A549 (cell line): ENCODE results near the gene KCTD1. TPM values are rescaled to one million over a fixed set of nuclear protein-coding genes. Genes with fewer than 3 reads are reported as not detected.

ENCODE experiments used
- ATAC-seq, 2 experiments: fragments of 200-7000 bp in 1 of 2; fragments of >200 bp in 1 of 2; cut with Nextera tagmentation in 1 of 2; cut with Tn5 transposase in 1 of 2; 3 replicates each; pipeline versions ENCODE4 v1.8.0 to v1.9.1; 2018 to 2020; ENCODE audit warnings: mild to moderate bottlenecking in 1 of 2, moderate library complexity in 1 of 2
- CTCF ChIA-PET: fragments of 300-600 bp; sonication (Branson Sonifier 250); formaldehyde crosslinking; extraction: SDS; loops from one replicate; lab custom pipeline; 2021; ENCODE audit warnings: antibody characterized with exemption, inconsistent platforms; lab: Yijun Ruan, JAX
- POLR2A ChIA-PET: fragments of 350-600 bp; formaldehyde crosslinking; extraction: SDS; loops from one replicate; lab custom pipeline; 2021; ENCODE audit warnings: antibody characterized with exemption, inconsistent platforms; lab: Yijun Ruan, JAX
- DNase-seq, 2 experiments: peaks; one replicate each; pipeline versions ENCODE4 v3.0.0 to v3.0.0-alpha.2; 2011 to 2016; ENCODE audit warnings: low read depth in 1 of 2, low spot score in 1 of 2
- FAIRE-seq: peaks from 2 replicates; lab custom pipeline; 2011; peaks lifted over from hg19 to GRCh38; lab: Jason Lieb, UNC
- H3K27ac ChIP-seq, 2 experiments: fragments of >200 bp; sonication (Bioruptor Twin); formaldehyde crosslinking; 3 replicates each; pipeline ENCODE4 v1.5.1; 2016 to 2017
- H3K4me1 ChIP-seq: fragments of >200 bp; sonication (Bioruptor Twin); formaldehyde crosslinking; 3 replicates; pipeline ENCODE4 v1.6.1; 2016
- H3K4me2 ChIP-seq: fragments of >200 bp; sonication (Bioruptor Twin); formaldehyde crosslinking; 3 replicates; pipeline ENCODE4 v1.6.1; 2016
- H3K4me3 ChIP-seq: fragments of >200 bp; sonication (Bioruptor Twin); formaldehyde crosslinking; 3 replicates; pipeline ENCODE4 v1.5.1; 2016
- H3K9me3 ChIP-seq: fragments of >200 bp; sonication (Bioruptor Twin); formaldehyde crosslinking; 3 replicates; pipeline ENCODE4 v1.6.1; 2016
- BHLHE40 ChIP-seq: IDR thresholded peaks from 2 replicates; pipeline ENCODE4 v1.6.1; 2012; ENCODE audit warnings: low read depth, low read length, inconsistent platforms
- CBX2 ChIP-seq: fragments of 200-600 bp; sonication (generic); IDR thresholded peaks from 2 replicates; pipeline ENCODE4 v1.6.1; 2016; ENCODE audit warnings: low read depth, mild to moderate bottlenecking, borderline replicate concordance
- CEBPB ChIP-seq, 2 experiments: fragments of >200 bp in 1 of 2; sonication (Bioruptor Twin) in 1 of 2; formaldehyde crosslinking in 1 of 2; IDR thresholded peaks; 2 replicates each; pipeline ENCODE4 v1.6.1; 2012 to 2016
- CHD4 ChIP-seq: fragments of 200-600 bp; sonication (generic); IDR thresholded peaks from 2 replicates; pipeline ENCODE4 v1.6.1; 2016; ENCODE audit warnings: antibody characterized with exemption, mild to moderate bottlenecking, borderline replicate concordance
- EHMT2 ChIP-seq: fragments of 200-600 bp; sonication (generic); IDR thresholded peaks from 2 replicates; pipeline ENCODE4 v1.6.1; 2016; ENCODE audit warnings: antibody characterized with exemption, low read depth, mild to moderate bottlenecking, moderate library complexity
- EP300 ChIP-seq, 2 experiments: fragments of >200 bp; sonication (Bioruptor Twin); formaldehyde crosslinking; IDR thresholded peaks; 2 replicates in 1 of 2; 3 replicates in 1 of 2; pipeline ENCODE4 v1.6.1; 2016 to 2017
- ESRRA ChIP-seq: fragments of 150-350 bp; IDR thresholded peaks from 2 replicates; pipeline ENCODE4 v1.6.1; 2014; ENCODE audit warnings: mild to moderate bottlenecking, low read length, borderline replicate concordance
- FOSB ChIP-seq: fragments of 250-450 bp; sonication (Bioruptor Pico); IDR thresholded peaks from 2 replicates; pipeline ENCODE4 v1.5.0; 2020; ENCODE audit warnings: mild to moderate bottlenecking, moderate library complexity
- FOSL2 ChIP-seq, 2 experiments: fragments of 450-650 bp in 1 of 2; fragments of >200 bp in 1 of 2; sonication (Bioruptor Twin) in 1 of 2; formaldehyde crosslinking; IDR thresholded peaks; 2 replicates each; pipeline versions ENCODE4 v1.5.0 to v1.6.1; 2016 to 2020; ENCODE audit warnings: mild to moderate bottlenecking in 1 of 2, moderate library complexity in 1 of 2
- GATA3 ChIP-seq: IDR thresholded peaks from 2 replicates; pipeline ENCODE4 v1.6.1; 2012; ENCODE audit warnings: borderline replicate concordance
- HES2 ChIP-seq: fragments of >200 bp; sonication (Bioruptor Twin); formaldehyde crosslinking; IDR thresholded peaks from 2 replicates; pipeline ENCODE4 v1.6.1; 2016
- HEYL ChIP-seq: fragments of 250-450 bp; sonication (Bioruptor Pico); IDR thresholded peaks from 2 replicates; pipeline ENCODE4 v1.8.0; 2021; ENCODE audit warnings: mild to moderate bottlenecking, moderate library complexity
- HOXA7 ChIP-seq: fragments of 250-450 bp; sonication (Bioruptor Pico); IDR thresholded peaks from 2 replicates; pipeline ENCODE4 v1.5.0; 2020; ENCODE audit warnings: mild to moderate bottlenecking, moderate library complexity
- HOXB13 ChIP-seq: fragments of 250-450 bp; sonication (Bioruptor Pico); IDR thresholded peaks from 2 replicates; pipeline ENCODE4 v1.5.0; 2020; ENCODE audit warnings: low read depth, mild to moderate bottlenecking, moderate library complexity
- HOXB5 ChIP-seq: fragments of 250-450 bp; sonication (Bioruptor Pico); IDR thresholded peaks from 2 replicates; pipeline ENCODE4 v1.5.0; 2020; ENCODE audit warnings: mild to moderate bottlenecking, moderate library complexity
- MAZ ChIP-seq: fragments of 150-350 bp; IDR thresholded peaks from 2 replicates; pipeline ENCODE4 v1.6.1; 2014; ENCODE audit warnings: antibody characterized with exemption, low read depth, low read length, borderline replicate concordance
- PHF8 ChIP-seq: fragments of 200-600 bp; sonication (generic); IDR thresholded peaks from 2 replicates; pipeline ENCODE4 v1.6.1; 2016; ENCODE audit warnings: low read depth, mild to moderate bottlenecking, antibody characterized with exemption, moderate library complexity, borderline replicate concordance
- POLR2A ChIP-seq: IDR thresholded peaks from 2 replicates; pipeline ENCODE4 v1.6.1; 2012; ENCODE audit warnings: mild to moderate bottlenecking, low read length
- POLR2AphosphoS2 ChIP-seq: conservative IDR thresholded peaks from 2 replicates; pipeline ENCODE4 v1.6.1; 2012; ENCODE audit warnings: low read length, improper control_type of control experiment, inconsistent platforms
- RAD21 ChIP-seq, 2 experiments: fragments of >200 bp in 1 of 2; sonication (Bioruptor Twin) in 1 of 2; formaldehyde crosslinking in 1 of 2; IDR thresholded peaks in 1 of 2; conservative IDR thresholded peaks in 1 of 2; 2 replicates in 1 of 2; 3 replicates in 1 of 2; pipeline ENCODE4 v1.6.1; 2012 to 2018; ENCODE audit warnings: inconsistent platforms in 1 of 2
- RARB ChIP-seq: fragments of 250-450 bp; sonication (Bioruptor Pico); IDR thresholded peaks from 2 replicates; pipeline ENCODE4 v1.8.0; 2021; ENCODE audit warnings: mild to moderate bottlenecking, moderate library complexity
- RNF2 ChIP-seq: fragments of 200-600 bp; sonication (generic); IDR thresholded peaks from 2 replicates; pipeline ENCODE4 v1.6.1; 2016; ENCODE audit warnings: low read depth, mild to moderate bottlenecking, antibody characterized with exemption, moderate library complexity, borderline replicate concordance
- SMC3 ChIP-seq: fragments of >200 bp; sonication (Bioruptor Twin); formaldehyde crosslinking; IDR thresholded peaks from 3 replicates; pipeline ENCODE4 v1.6.1; 2018; ENCODE audit warnings: inconsistent platforms
- TP53 ChIP-seq: fragments of 250-450 bp; sonication (Bioruptor Pico); IDR thresholded peaks from 2 replicates; pipeline ENCODE4 v1.5.0; 2021; ENCODE audit warnings: mild to moderate bottlenecking, moderate library complexity
- ZNF302 ChIP-seq: fragments of 250-450 bp; sonication (Bioruptor Pico); IDR thresholded peaks from 2 replicates; pipeline ENCODE4 v1.9.0; 2021; ENCODE audit warnings: inconsistent platforms, mild to moderate bottlenecking, moderate library complexity
- ZSCAN20 ChIP-seq: fragments of 250-450 bp; sonication (Bioruptor Pico); IDR thresholded peaks from 2 replicates; pipeline ENCODE4 v1.8.0; 2022; ENCODE audit warnings: mild to moderate bottlenecking, moderate library complexity
- WGBS: methylation state at CpG from one replicate; pipeline ENCODE4 v1.1.6; 2017; ENCODE audit errors: missing lambda C conversion rate; 5-methylcytosine and 5-hydroxymethylcytosine counted together
- polyA plus RNA-seq, 4 experiments: library from polyadenylated mRNA; depleted of rRNA in 3 of 4; stranded (reverse); fragments of >200 nt; fragmentation: RNase III in 1 of 4; extraction: RNeasy Plus Mini Kit Qiagen cat#74134 plus additional on column Dnase treatment in 1 of 4; gene quantifications; 2 replicates in 3 of 4; 3 replicates in 1 of 4; pipeline ENCODE4 v1.2.3, GENCODE V29; 2011 to 2017
- TF ChIP-seq, protein P1 (sequence below): fragments of 150-350 bp; IDR thresholded peaks from 2 replicates; pipeline ENCODE4 v1.6.1; 2014; ENCODE audit warnings: low read depth, mild to moderate bottlenecking, low read length
- TF ChIP-seq, protein P2 (sequence below): fragments of >200 bp; sonication (Bioruptor Twin); formaldehyde crosslinking; IDR thresholded peaks from 3 replicates; pipeline ENCODE4 v1.6.1; 2016
- TF ChIP-seq, protein P3 (sequence below): fragments of 200-600 bp; sonication (generic); IDR thresholded peaks from 2 replicates; pipeline ENCODE4 v1.6.1; 2016; ENCODE audit warnings: antibody characterized with exemption, mild to moderate bottlenecking, moderate library complexity

The KCTD1 gene
- polyA plus RNA-seq, 2 of the 4 experiments (the other 2 are of a cell fraction), result 26.1 to 32.1 TPM

GRCh38 chr18:26502823-26503222 lies 45.5 kb downstream of the KCTD1 start:
- no peak for DNase-seq
- WGBS, result 91% methylated on average over 4 of the region's 4 CpGs
- Histone ChIP-seq H3K4me1 (peaks cover 15% of the 10 kb centered on the region; the same call in 1 of the 3 replicates), H3K27ac (0 out of 6 replicates have a peak overlapping the region, but pooled peaks of 1 of the 2 experiments have one; percentile 23), H3K4me2 (no peak overlapping the region), H3K9me3 (no peaks in the 10 kb centered on the region), H3K4me3 (no peak overlapping the region)
- POLR2A ChIA-PET, result no interaction called here
- no peak for FAIRE-seq
- CTCF ChIA-PET, result no interaction called here
- no peak for ATAC-seq
- TF ChIP-seq BHLHE40 (no peak), CBX2 (no peak), HOXA7 (CRISPR knock-in tag) (no peak), POLR2AphosphoS2 (no peak), RARB (no peak), HOXB13 (CRISPR knock-in tag) (no peak), FOSL2 (IDR thresholded peaks at IDR 0.05) (no peak), FOSL2 (CRISPR knock-in tag; IDR thresholded peaks at IDR 0.05) (no peak), ZNF302 (no peak), CEBPB (IDR thresholded peaks at IDR 0.05) (no peak), HOXB5 (CRISPR knock-in tag) (no peak), PHF8 (no peak), ESRRA (no peak), FOSB (CRISPR knock-in tag) (no peak)
- TF ChIP-seq, protein P1, sequence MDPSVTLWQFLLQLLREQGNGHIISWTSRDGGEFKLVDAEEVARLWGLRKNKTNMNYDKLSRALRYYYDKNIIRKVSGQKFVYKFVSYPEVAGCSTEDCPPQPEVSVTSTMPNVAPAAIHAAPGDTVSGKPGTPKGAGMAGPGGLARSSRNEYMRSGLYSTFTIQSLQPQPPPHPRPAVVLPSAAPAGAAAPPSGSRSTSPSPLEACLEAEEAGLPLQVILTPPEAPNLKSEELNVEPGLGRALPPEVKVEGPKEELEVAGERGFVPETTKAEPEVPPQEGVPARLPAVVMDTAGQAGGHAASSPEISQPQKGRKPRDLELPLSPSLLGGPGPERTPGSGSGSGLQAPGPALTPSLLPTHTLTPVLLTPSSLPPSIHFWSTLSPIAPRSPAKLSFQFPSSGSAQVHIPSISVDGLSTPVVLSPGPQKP, result no peak

- Histone ChIP-seq H3K4me2 (no peak overlapping the region), H3K4me1 (peaks cover 10% of the 10 kb centered on the region), H3K27ac (no peak overlapping the region), H3K9me3 (no peaks in the 10 kb centered on the region), H3K4me3 (no peak overlapping the region)
- ATAC-seq (no peak), FAIRE-seq (no peak), DNase-seq (no peak)
- CTCF ChIA-PET, result interaction anchor here (0.5 kb wide), 1 partner anchor 629 kb away, joined by 3 read pairs; no protein-coding TSS in a partner anchor
- 93% methylated on average over 4 of the region's 4 CpGs for WGBS
- POLR2A ChIA-PET, result no interaction called here
- TF ChIP-seq GATA3 (no peak), FOSB (CRISPR knock-in tag) (no peak), EP300 (IDR thresholded peaks at IDR 0.05) (no peak), HOXB13 (CRISPR knock-in tag) (no peak), HES2 (no peak), POLR2A (no peak), ZNF302 (no peak), EHMT2 (no peak), RNF2 (no peak), MAZ (no peak), HEYL (CRISPR knock-in tag) (no peak), CHD4 (no peak), SMC3 (no peak), ZSCAN20 (CRISPR knock-in tag) (no peak), FOSL2 (IDR thresholded peaks at IDR 0.05) (no peak), FOSL2 (CRISPR knock-in tag; IDR thresholded peaks at IDR 0.05) (no peak), HOXB5 (CRISPR knock-in tag) (no peak), TP53 (CRISPR knock-in tag) (no peak), RAD21 (conservative IDR thresholded peaks at IDR 0.05 in 1 of 2, IDR thresholded peaks at IDR 0.05 in 1 of 2) (no peak)
- TF ChIP-seq, protein P2, sequence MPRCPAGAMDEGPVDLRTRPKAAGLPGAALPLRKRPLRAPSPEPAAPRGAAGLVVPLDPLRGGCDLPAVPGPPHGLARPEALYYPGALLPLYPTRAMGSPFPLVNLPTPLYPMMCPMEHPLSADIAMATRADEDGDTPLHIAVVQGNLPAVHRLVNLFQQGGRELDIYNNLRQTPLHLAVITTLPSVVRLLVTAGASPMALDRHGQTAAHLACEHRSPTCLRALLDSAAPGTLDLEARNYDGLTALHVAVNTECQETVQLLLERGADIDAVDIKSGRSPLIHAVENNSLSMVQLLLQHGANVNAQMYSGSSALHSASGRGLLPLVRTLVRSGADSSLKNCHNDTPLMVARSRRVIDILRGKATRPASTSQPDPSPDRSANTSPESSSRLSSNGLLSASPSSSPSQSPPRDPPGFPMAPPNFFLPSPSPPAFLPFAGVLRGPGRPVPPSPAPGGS, result no peak
- TF ChIP-seq, protein P3, sequence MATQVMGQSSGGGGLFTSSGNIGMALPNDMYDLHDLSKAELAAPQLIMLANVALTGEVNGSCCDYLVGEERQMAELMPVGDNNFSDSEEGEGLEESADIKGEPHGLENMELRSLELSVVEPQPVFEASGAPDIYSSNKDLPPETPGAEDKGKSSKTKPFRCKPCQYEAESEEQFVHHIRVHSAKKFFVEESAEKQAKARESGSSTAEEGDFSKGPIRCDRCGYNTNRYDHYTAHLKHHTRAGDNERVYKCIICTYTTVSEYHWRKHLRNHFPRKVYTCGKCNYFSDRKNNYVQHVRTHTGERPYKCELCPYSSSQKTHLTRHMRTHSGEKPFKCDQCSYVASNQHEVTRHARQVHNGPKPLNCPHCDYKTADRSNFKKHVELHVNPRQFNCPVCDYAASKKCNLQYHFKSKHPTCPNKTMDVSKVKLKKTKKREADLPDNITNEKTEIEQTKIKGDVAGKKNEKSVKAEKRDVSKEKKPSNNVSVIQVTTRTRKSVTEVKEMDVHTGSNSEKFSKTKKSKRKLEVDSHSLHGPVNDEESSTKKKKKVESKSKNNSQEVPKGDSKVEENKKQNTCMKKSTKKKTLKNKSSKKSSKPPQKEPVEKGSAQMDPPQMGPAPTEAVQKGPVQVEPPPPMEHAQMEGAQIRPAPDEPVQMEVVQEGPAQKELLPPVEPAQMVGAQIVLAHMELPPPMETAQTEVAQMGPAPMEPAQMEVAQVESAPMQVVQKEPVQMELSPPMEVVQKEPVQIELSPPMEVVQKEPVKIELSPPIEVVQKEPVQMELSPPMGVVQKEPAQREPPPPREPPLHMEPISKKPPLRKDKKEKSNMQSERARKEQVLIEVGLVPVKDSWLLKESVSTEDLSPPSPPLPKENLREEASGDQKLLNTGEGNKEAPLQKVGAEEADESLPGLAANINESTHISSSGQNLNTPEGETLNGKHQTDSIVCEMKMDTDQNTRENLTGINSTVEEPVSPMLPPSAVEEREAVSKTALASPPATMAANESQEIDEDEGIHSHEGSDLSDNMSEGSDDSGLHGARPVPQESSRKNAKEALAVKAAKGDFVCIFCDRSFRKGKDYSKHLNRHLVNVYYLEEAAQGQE, result no peak
Observed at GRCh38 chr18:26497866-26498265, 50.5 kb downstream of the KCTD1 start.
